Measurements from ENCODE around the gene GPSM3. TPM values are rescaled to one million over a fixed set of nuclear protein-coding genes. Genes with fewer than 3 reads are reported as not detected.

The GPSM3 gene
- total and polyA plus RNA-seq, 8 donors: 0.59 to 10.1 (median 4.5) TPM

GRCh38 chr6:32190911-32191677, 1.3 kb downstream of the GPSM3 start:
- Histone ChIP-seq H3K4me3 (peak overlapping the region in 2 of 4 donors; percentile 56 to 71), H3K27me3 (no peaks in the 10 kb centered on the region), H3K36me3 (no peaks in the 10 kb centered on the region), H3K27ac (peak overlapping the region; percentile 70 to 92 (median 73)), H3K4me1 (peaks cover 0 to 11% (median 6%) of the 10 kb centered on the region in 3 donors), H3K9me3 (no peaks in the 10 kb centered on the region)
- WGBS, 2 donors: 76 to 82% methylated on average over 8 of the region's 8 CpGs
- DNase-seq (peak in 1 of 6 donors; percentile 43), FAIRE-seq (no peak), ATAC-seq (no peak)
- TF ChIP-seq CTCF (IDR thresholded peaks at IDR 0.05): no peak
- intact Hi-C loops (cut with DNase I): no loop called here

GRCh38 chr6:32190054-32190851, 2.2 kb downstream of the GPSM3 start, which contains the start of gene PBX2:
Gene PBX2, minus strand, starts transcription at chr6:32190202. Its CDS starts 287 bp downstream, at chr6:32189915.
- 1 to 2% methylated on average over 19 to 23 of the region's 23 CpGs for WGBS, 2 donors
- DNase-seq (peak; percentile 76 to 95 (median 88)), FAIRE-seq (no peak), ATAC-seq (peak; percentile 82 to 88 (median 87))
- Histone ChIP-seq H3K9me3 (no peaks in the 10 kb centered on the region), H3K27ac (peak within 1 kb of the TSS; percentile 70 to 92 (median 73)), H3K36me3 (no peaks in the 10 kb centered on the region), H3K4me3 (peak within 1 kb of the TSS; percentile 42 to 71 (median 52)), H3K4me1 (peaks cover 0 to 11% (median 6%) of the 10 kb centered on the region in 3 donors), H3K27me3 (no peaks in the 10 kb centered on the region)
- intact Hi-C loops (cut with DNase I): no loop called here
- no peak for TF ChIP-seq CTCF (IDR thresholded peaks at IDR 0.05)

- peak overlapping the region; percentile 42 to 71 (median 52) for H3K4me3 ChIP-seq
- ATAC-seq: peak; percentile 1 to 11 (median 8)
- DNase-seq: peak in 1 of 6 donors; percentile 43
- no peak for TF ChIP-seq CTCF (IDR thresholded peaks at IDR 0.05)
- no peaks in the 10 kb centered on the region for H3K9me3 ChIP-seq
- peak overlapping the region; percentile 70 to 92 (median 73) for H3K27ac ChIP-seq
- no peaks in the 10 kb centered on the region for H3K27me3 ChIP-seq
- no peaks in the 10 kb centered on the region for H3K36me3 ChIP-seq
- WGBS, 2 donors: 1 to 26% methylated on average over 11 to 23 of the region's 23 CpGs
- H3K4me1 ChIP-seq: peaks cover 0 to 6% (median 6%) of the 10 kb centered on the region in 3 donors
- no peak for FAIRE-seq
- intact Hi-C loops (cut with DNase I): no loop called here
Observed at GRCh38 chr6:32189742-32190053, 2.7 kb downstream of the GPSM3 start.

GRCh38 chr6:32189069-32189741, 3.2 kb downstream of the GPSM3 start:
- H3K36me3 ChIP-seq: no peaks in the 10 kb centered on the region
- DNase-seq (no peak), FAIRE-seq (no peak), ATAC-seq (peak in 3 of 4 donors; percentile 0 to 2 (median 1))
- no peak for TF ChIP-seq CTCF (IDR thresholded peaks at IDR 0.05)
- no peaks in the 10 kb centered on the region for H3K9me3 ChIP-seq
- intact Hi-C loops (cut with DNase I): no loop called here
- H3K4me1 ChIP-seq: peaks cover 0 to 6% (median 3%) of the 10 kb centered on the region in 3 donors
- 4 to 6% methylated on average over 7 to 10 of the region's 10 CpGs for WGBS, 2 donors
- H3K27me3 ChIP-seq: no peaks in the 10 kb centered on the region
- peak overlapping the region; percentile 70 to 92 (median 73) for H3K27ac ChIP-seq
- peak overlapping the region; percentile 42 to 71 (median 52) for H3K4me3 ChIP-seq
